ELF-1 (cell line): ENCODE measurements around the gene SLC7A5.

Source experiments
- DNase-seq: peaks from one replicate; pipeline ENCODE4 v3.0.0-alpha.2; 2016; ENCODE audit warnings: low read depth, low spot score

The SLC7A5 gene

DNA sequence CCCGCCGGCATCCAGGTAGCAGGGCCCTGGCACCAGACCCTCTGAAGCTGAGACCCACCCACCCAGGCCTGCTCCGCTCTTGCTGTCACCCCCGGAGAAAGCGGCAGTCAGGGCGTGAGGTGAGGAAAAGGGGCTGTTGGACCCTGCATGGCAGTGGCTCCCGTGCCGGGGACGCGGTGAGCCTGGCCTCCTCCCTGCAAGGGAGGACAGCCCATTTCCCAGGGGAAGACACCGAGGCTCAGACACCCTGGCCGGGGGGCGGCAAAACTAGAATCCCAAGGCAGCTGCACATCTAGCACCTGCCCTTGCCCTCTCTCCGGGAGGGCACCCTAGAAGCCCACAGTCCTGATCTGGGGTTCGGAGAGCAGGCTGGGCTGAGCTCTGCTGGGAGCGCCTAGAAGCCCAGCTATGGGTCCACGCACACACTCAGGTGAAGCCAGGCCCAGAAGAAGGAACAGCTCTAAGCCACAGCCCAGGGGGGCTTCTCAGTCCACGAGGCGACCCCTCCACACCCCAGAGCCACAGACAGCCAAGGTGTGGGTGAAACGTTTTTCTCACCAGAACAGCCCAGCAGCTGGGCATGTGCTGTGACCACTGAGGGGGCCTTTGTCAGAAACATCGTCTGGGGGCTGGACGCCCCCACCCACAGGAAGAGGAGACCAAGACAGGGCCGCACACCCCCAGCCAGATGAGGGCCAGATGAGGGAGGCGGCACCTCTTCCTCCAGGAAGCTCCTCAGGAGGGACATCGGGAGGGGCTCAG is 22.4 kb downstream of the SLC7A5 start:
- DNase-seq: no peak

DNA sequence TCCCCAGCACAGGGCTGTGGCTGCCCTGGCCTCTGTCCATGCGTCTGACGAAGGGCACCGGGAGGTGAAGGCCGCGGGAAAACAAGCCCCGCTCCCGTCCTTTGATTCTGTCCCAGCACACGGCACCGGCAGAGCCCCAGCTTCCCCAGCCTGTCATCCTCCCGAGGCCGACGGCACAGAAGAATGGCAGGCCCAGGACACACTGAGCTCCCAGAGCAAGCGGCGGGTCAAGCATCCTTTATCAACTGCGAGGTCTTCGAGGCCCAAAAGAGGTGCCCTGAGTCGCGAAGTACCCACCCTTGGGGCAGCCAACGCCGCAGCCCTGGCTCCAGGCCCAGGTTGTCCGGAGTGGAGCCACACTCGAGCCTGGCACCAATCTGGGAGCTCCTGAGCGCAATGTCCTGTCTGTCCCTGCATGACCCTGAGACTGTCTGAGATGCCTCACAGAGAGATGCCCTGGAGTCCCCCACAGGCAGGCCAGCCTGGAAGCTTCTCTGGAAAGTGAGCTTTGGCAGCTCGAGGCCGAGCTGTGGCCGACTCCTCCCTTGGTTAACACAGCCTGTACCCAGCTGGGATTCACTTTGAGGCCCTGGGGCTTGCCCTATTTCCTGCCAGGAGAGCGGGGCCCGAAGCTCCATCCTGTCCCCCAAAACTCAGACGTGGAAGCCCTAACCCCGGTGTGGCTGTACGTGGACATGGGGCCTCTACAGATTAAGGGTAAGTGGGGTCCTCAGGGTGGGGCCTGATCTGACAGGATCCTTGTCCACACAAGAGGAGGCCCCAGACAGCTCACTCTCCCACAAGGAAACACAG is 23.3 kb downstream of the SLC7A5 start:
- no peak for DNase-seq

DNA sequence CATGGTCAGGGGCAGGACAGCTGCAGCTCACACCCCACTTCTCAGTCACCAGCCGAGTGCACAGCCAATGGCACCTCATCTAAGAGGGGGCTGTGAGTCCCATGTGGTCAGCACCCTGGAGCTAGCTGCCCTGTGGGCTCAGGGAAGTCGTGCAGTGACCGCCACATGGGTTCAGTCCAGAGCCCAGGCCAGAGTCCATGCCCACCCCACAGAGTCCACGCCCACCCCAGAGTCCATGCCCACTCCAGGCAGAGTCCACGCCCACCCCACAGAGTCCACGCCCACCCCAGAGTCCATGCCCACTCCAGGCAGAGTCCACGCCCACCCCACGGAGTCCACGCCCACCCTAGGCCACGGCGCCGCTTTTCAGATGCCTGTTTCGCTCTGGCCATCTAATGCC is 24.1 kb downstream of the SLC7A5 start:
- DNase-seq: no peak

DNA sequence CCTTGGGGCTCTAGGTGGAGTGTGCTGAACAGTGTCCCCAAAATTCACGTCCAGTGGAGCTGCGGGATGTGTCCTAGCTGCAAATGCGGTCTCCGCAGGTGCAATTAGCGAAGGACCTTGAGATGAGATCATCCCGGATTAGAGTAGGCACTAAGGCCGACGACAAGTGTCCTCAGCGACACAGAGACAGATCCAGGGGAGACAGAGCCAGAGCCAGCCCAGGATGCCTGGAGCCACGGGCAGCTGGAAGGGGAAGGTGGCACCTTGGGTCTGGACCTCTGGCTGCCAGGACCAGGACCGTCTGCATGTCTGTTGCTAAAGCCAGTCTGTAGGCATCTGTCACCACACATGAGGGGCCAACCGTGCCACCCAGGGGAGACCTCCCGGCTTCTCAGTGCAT is 24.5 kb downstream of the SLC7A5 start:
- no peak for DNase-seq

DNA sequence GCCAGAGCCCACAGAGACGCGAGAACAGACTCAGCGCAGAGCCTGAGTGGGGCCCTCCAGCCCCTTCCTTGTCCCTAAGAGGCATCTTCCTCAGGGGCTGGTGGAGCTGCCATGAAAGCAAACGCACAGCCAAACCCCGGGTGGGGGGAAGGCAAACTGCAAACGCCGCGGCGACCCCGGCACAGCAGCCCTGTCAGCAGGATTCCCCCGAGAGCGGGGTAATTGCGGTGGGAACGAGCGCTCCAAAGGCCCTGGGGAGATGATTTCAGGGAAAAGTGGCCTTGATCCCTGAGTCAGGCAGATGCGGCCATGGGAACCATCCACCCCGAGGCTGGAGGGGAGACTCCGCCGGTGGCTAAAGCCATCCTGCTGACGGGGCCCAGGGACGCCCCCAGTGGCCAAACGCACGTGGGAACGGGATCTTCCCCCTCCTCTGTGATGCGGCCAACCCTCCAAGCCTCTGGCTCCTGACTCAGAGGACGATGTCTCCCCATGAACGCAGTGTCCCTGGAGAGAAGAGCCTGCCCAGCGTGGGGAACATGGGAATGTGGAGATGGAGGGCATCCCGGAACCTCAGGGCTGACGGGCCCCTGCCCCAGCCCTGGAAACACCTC is 25.1 kb downstream of the SLC7A5 start:
- peak; percentile 65 for DNase-seq

DNA sequence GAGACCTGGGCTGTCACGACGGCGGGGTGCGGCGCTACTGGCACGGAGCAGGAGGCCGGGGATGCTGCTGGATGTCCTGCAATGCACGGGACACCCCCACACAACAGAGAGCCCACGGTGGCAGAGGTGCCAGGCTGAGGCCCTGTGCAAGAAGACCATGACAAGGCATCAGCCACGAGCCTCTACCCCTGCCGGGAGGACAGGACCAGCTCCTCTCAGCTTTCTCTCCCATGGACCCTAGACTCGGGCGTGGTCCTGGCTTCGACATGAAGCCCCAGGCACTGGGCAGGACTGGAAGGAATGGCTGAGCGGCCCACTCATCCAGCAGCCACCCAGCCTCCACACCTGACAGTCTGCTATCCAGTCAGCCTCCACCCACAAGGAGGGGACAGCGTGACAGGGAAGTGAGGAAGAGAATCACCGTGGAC is 25.6 kb downstream of the SLC7A5 start:
- no peak for DNase-seq

DNA sequence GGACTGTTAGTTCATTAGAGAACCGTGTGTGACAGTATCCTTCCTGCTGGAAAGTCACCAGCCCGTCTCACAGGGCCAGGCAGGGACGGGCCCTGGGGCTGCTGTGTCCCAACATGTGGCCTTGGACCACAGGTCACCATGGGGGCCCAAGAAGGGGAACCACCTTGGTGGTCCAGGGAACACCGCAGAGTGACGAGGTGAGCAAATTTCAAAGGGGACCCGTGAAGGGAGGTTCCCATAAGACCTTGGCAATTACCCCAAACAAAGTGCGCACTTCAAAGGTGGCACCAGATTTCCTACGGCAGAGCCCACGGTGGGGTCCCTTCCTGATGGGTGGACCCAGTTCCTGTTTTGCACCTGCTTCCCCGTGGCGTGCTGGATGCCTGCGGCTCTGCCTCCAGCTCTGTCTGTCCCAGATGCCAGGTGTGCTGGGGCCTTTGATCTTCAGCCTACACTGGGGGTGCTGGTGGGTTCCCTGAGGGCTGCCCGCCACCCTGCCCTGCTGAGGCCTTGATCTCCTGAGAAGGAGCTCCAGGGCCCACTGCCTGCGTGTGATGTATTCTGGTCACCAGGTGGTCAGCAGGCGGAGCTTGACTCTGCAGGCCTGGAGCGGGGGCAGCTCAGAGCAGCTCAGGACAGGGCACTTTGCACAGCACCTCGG is 27.0 kb downstream of the SLC7A5 start:
- DNase-seq: no peak

DNA sequence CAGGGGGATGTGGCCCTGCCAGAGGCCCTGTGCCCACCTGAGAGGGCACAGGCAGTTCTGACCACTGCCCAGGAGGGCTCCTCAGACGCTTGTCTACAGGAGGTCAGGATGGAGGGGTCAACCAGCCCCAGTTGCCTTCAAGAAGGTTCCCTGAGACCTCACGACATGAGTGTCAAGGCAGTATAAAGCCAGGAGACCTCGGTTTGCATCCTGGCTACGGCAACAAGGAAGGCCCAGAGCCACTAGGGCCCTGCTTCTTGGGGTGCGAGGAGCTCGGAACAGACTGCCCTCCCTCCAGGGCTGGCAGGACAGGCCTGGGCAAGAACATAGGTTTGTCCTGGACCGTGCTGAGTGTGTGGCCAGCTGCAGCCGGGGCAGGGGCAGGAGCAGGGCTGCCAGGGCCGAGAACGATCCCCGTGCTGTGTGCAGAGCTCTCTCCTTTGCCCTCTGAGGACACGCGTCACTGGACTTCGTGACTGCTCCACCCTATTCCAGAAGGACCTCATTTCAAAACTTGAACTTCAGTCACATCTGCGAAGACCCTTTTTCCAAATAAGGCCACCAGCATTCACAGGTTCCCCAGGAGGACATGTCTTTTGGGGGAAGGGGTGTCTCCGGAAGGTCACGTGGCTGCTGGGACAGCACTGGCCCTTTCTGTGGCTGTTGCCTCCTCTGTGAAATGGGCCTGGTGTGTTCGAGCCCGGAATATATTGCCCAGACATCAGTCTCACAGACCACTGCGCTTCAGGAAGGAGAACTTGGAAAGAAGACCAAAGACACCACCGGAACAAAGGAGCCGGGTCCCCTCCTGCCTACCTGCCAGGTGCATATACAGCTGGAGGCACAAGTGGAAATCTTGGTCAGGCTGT is 27.7 kb downstream of the SLC7A5 start:
- no peak for DNase-seq

DNA sequence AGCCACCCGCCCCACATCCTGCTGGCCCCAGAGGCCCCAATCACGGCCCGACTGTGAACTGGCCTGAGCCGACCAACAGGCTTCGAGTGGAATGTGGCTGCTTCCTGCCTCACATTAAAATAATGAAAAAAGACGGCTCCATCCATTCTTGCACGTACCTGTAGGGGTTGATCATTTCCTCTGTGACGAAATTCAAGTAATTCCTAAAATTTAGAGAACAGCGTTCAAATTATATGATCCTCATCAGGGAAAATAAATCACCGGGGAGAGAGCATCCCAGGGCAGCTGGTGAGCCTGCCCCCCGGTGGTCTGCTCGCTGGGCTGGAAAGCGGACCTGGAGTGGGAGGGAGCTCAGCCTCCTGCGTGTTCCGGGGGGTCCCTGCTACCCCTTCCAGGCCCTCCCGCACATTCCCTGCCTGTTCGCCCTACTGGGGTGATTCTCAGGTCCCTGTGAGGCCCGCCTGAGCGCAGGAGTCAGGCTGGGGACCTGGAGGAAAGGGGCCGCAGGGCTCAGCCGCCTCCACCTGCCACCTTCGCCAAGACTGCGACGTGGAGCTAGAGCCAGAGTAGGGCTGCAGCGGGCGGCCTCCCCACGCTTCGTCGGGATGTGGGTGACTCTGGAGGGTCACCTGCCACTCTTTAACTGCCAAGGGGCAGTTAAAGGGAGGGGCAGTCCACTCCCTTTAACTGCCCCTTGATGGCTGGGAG is 28.9 kb downstream of the SLC7A5 start:
- no peak for DNase-seq

DNA sequence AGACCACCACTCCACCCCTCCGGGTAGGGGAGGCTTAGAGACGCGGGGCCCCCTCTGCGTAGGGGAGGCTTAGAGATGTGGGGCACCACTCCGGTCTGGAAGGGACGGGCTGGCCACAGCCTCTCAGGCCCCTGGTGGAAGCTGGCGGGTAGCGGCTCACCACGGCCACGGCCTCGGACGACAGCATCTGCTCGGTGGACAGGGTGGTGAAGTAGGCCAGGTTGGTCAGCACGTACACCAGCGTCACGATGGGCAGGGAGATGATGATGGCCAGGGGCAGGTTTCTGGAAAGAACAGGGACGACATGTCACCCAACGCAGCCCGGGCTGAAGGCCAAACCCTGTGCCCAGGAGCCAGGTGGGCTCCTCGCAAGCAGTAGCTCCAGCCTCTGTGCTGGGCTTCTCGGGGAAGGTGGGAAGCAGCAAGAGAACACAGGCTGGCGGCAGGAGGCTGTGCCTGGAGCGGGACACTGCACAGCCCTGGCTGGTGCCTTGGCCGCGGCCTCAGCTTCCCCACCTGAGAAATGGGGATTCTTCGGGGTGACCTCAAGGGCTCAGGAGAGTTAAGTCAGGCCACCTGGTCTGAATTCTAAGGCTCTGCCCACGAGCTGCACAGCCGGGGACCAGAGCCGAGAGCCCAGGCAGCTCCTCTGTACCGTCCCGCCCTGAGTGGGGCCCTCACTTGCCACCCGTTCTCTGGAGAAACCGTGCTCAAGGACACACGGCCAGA is 29.6 kb downstream of the SLC7A5 start:
- no peak for DNase-seq

DNA sequence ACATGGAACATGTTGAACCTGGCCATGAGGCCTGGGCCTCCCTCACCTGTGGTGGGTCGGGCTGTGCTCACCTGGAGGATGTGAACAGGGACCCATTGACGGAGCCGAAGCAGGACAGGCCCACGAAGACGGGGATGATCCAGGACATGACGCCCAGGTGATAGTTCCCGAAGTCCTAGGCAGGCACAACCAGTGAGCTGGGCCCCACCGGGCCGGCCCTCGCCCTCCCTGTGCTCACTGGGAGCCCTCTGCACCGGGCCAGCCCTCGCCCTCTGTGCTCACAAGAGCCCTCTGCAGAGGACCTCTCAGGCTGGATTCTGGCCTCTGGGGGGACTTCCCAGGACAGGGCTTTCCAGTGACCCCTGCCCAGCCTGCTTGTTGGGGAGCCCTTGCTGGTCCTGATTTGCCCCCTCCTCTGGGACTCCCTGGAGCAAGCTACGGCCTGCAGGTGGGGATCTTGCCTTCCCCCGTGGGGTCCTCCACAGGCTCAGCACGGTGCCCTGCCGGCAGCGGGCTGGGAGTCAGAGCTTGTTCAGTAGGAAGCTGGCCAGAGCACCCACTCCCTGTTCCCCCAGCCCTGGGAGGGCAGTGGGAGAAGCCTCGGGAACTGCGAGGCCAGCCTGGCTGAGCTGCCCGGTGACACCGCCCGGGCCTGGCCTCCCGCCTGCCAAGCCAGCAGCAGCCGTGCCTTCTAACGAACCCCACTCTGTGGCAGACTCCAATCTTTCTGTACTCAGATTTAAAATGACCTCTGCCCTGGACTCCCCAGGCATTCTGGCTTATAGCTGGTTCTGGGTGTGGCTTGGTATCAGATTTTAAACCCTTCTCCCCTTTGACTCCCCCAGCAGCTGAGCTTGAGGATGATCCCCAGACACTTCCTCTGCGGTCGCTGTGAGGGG is 30.4 kb downstream of the SLC7A5 start:
- DNase-seq: no peak

DNA sequence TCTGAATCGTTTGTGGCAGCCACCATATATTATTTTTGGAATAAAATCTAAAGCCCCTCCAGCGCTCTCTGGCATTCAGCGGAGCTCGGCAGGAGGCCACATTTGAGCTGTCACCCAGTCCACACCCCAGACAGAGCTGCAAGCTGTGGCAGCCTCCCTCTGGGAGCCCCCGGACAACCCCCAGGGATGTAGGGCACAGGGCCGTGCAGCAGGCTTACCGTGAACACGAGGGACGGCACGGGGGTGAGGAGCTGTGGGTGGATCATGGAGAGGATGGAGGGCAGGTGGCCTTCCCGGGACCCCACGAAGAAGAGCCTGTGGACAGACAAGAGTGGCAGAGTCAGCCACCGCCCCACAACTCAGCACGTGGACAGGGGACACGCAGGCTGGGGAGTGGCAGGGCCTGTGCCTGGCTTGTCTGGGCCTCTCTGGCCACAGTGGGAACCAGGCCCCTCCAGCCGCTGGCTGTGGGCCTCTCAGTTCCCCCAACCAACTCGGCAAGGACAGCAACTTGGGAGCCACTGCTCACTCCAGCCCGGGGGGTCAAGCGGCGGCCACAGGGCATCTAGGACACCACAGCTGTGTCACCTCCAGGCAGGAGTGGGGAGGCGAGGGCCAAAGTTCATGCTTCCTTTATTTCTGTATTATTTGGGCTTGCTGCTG is 31.5 kb downstream of the SLC7A5 start:
- no peak for DNase-seq

DNA sequence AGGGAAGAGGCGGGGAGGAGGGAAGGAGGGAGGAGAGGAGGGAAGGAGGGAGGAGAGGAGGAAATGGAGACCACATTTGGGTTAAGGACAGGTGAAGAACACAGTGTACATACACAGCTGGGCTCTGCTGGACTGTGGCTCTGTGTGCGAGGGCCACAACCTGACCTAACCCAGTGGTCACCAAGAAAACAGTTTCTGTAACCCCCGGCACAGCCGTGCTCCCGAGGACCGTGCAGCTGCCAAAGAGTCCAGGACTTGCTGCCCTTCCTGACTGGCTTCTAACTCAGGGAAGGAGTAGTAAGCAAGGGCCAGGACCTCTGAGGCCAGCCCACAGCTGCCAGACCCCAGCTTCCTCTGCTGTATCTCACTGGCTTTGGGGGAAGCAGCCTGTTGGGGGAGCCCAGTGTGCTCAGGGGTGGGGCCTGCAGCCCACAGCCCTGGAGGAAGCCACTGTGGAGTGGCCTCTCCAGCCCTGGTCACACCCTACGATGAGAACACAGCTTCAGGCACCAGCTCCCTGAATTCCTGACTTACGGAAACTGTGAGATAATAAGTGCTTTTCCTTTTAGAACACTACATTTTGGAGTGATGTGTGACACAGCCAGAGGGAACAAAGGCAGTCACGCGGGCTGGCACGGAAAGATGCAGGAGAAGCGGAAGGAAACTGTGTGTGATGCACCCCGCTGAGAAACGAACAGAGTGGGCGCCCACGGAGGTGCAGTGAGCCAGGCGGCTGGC is 32.3 kb downstream of the SLC7A5 start:
- DNase-seq: no peak

DNA sequence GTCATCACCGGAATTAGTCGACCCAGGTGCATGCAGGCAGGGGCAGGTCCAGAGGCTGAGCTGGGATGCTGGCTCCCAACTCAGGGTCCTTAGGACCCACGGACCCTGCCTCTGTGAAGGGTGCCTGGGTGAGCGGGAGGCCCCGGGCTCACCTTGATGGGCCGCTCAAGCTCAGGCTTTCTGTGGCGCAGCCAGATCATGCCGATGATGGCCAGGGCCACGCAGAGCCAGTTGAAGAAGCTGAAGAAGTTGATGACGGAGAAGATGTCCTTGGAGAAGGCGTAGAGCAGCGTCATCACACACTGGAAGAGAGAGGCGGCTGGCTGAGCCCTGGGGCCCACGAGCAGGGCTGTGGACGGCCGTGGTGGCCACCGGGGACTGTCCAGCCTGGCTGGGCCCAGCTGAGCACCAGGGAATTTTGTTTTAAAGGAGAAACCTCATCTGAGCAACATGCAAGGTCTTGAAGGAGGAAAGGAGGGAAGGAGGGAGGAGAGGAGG is 32.9 kb downstream of the SLC7A5 start:
- DNase-seq: no peak

DNA sequence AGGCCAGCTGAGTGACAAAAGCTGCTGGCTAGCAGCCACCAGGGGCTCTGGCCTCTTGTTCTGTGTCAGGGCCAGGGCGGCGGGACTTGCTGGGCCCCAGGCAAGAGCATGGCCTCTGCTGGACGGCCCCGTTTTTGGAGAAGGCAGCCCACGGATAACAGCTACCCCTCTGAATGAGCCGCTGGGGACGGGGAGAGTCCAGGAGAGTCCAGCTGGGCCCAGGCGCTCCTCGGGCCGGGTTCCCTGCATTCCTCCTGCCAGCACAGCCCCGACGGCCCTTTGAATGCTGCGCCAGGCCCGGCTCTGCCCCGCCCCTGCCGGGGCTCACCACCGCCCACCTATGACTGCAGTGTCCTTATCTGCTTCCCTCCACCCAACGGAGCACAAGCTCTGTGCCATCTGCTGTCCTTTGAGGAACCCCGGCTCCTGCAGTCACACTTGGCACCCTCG is 33.4 kb downstream of the SLC7A5 start:
- DNase-seq: no peak

DNA sequence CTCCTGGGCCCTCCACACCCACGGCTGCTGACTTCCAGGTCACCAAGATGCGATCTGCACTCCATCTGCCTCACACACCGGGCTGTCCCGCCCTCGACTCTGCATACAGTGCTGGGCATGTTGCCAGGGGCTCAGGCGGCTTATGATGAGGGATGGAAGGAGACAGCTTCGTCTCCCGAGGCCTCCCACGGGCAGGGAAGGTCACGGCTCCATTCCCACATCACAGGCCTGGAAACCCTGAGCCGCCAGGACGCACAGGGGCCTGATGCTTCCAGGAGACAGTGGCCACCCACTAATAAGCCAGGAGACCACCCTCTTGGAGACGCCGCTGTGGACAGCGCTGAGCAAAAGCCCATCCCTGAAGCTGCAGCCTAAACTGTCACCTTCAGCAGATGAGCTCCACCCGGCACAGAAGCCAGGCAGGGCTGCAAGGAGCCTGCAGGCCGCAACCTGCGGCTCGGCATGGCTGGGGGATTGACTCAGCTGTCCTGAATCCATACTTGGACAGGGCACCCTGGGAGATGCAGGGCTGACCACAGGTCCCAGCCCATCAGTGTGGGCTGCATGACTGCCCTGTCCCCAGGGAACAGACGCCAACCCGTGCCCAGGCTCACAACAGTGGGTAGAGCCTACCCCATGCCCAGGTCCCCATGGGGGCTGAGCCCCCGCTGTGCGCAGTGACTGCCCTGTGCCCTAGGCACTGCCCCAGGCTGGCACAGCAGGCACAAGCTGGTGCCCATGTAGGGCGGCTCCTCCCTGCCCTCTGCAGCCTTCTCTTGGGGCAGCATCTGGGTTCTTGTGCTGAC is 34.4 kb downstream of the SLC7A5 start:
- no peak for DNase-seq
